CD4-positive, alpha-beta T cell (primary cell): ENCODE results near the gene RBMS1. TPM values are rescaled to one million over a fixed set of nuclear protein-coding genes. Genes with fewer than 3 reads are reported as not detected.

ENCODE experiments used
- ATAC-seq: fragments of 200-7000 bp; cut with Tn5 transposase; one replicate; pipeline ENCODE4 v1.10.0; 2022; ENCODE audit warnings: mild to moderate bottlenecking; ENCODE audit not compliant: poor library complexity
- CTCF ChIA-PET: fragments of 350-600 bp; sonication (Branson Sonifier 250); formaldehyde crosslinking; loops from one replicate; lab custom pipeline; 2021; ENCODE audit warnings: antibody characterized with exemption, inconsistent platforms; lab: Charles Lee
- POLR2A ChIA-PET: fragments of 350-600 bp; sonication (Branson Sonifier 250); formaldehyde crosslinking; loops from one replicate; lab custom pipeline; 2021; ENCODE audit warnings: antibody characterized with exemption, inconsistent platforms; lab: Charles Lee
- DNase-seq, 14 experiments: peaks; one replicate each; pipeline ENCODE4 v3.0.0-alpha.2; 2013 to 2020; ENCODE audit warnings: mixed read lengths in 2 of 14
- H3K27ac ChIP-seq, 2 donors: one replicate each; pipeline versions ENCODE4 v1.5.1 to v1.7.0; 2013; ENCODE audit warnings: low read length in 2 of 2, low read depth in 1 of 2, mild to moderate bottlenecking in 1 of 2
- H3K27me3 ChIP-seq, 2 experiments: 1 replicate in 1 of 2; 2 replicates in 1 of 2; pipeline versions ENCODE4 v1.6.1 to v1.7.0; 2013; ENCODE audit warnings: low read length in 2 of 2, control low read depth in 1 of 2, mild to moderate bottlenecking in 1 of 2, moderate library complexity in 1 of 2; ENCODE audit not compliant: insufficient read depth in 2 of 2, control insufficient read depth in 1 of 2
- H3K36me3 ChIP-seq: one replicate; pipeline ENCODE4 v1.6.1; 2013; ENCODE audit warnings: low read length, control low read depth; ENCODE audit not compliant: insufficient read depth
- H3K4me1 ChIP-seq: one replicate; pipeline ENCODE4 v1.6.1; 2013; ENCODE audit warnings: low read length, control low read depth; ENCODE audit not compliant: insufficient read depth
- H3K4me3 ChIP-seq: one replicate; pipeline ENCODE4 v1.5.1; 2013; ENCODE audit warnings: mild to moderate bottlenecking, low read length, moderate library complexity
- H3K9me3 ChIP-seq, 2 experiments: 1 replicate in 1 of 2; 2 replicates in 1 of 2; pipeline versions ENCODE4 v1.6.1 to v1.7.0; 2013; ENCODE audit warnings: low read length in 2 of 2, mild to moderate bottlenecking in 2 of 2, control low read depth in 1 of 2, moderate library complexity in 1 of 2; ENCODE audit not compliant: control insufficient read depth in 1 of 2, insufficient read depth in 1 of 2
- H3K27ac Mint-ChIP-seq: one replicate; pipeline ENCODE4 v1.8.0; 2020; ENCODE audit warnings: mixed read lengths
- H3K27me3 Mint-ChIP-seq: one replicate; pipeline ENCODE4 v1.8.0; 2021; ENCODE audit warnings: mixed read lengths
- H3K36me3 Mint-ChIP-seq: one replicate; pipeline ENCODE4 v1.8.0; 2021; ENCODE audit warnings: low read depth, mixed read lengths
- H3K4me1 Mint-ChIP-seq: one replicate; pipeline ENCODE4 v1.8.0; 2021; ENCODE audit warnings: low read depth, mixed read lengths
- H3K4me3 Mint-ChIP-seq: one replicate; pipeline ENCODE4 v1.8.0; 2020; ENCODE audit warnings: mild to moderate bottlenecking, mixed read lengths
- H3K9me3 Mint-ChIP-seq: one replicate; pipeline ENCODE4 v1.8.0; 2020; ENCODE audit warnings: mixed read lengths
- CTCF ChIP-seq: fragments of 200-600 bp; IDR thresholded peaks from one replicate; pipeline ENCODE4 v1.8.0; 2022; ENCODE audit warnings: antibody characterized with exemption, mild to moderate bottlenecking
- intact Hi-C, 2 experiments: fragments of 100-400 bp; cut with DNase I in 1 of 2; cut with micrococcal nuclease in 1 of 2; formaldehyde crosslinking; loops; one replicate each; pipeline versions ENCODE4 v1.15.1 to v1.9.0; 2023 to 2025; cut with DNase I, micrococcal nuclease
- total RNA-seq, 174 experiments: library from RNA in 2 of 174; stranded (reverse) in 2 of 174; gene quantifications; one replicate each; pipeline ENCODE4 v1.2.3 and lab custom pipeline; 2021 to 2026

The RBMS1 gene
- total RNA-seq, 2 experiments from 2014 or later = 88.6 to 90.3 TPM

- Histone ChIP-seq H3K4me1 (peaks cover under 1% of the 10 kb centered on the region), H3K9me3 (no peaks in the 10 kb centered on the region), H3K27me3 (no peaks in the 10 kb centered on the region), H3K4me3 (no peak overlapping the region), H3K27ac (no peak overlapping the region), H3K36me3 (no peaks in the 10 kb centered on the region)
- Mint-ChIP-seq H3K36me3 (no peaks in the 10 kb centered on the region), H3K27ac (no peak overlapping the region), H3K27me3 (no peaks in the 10 kb centered on the region), H3K9me3 (no peaks in the 10 kb centered on the region), H3K4me1 (peaks cover 14% of the 10 kb centered on the region), H3K4me3 (no peak overlapping the region)
- no peak for TF ChIP-seq CTCF
- intact Hi-C loops = no loop called here
- ChIA-PET CTCF (interaction anchor here (0.5 kb wide), 1 partner anchor 59 kb away, joined by 5 read pairs; no protein-coding TSS in a partner anchor), POLR2A (interaction anchor here (1.7 kb wide), 1 partner anchor 9 kb away, joined by 5 read pairs; no protein-coding TSS in a partner anchor)
- DNase-seq (no peak), ATAC-seq (no peak)
Observed at GRCh38 chr2:160501370-160501769, 7.8 kb upstream of the RBMS1 start.

- POLR2A ChIA-PET = interaction anchor here (0.6 kb wide), 1 partner anchor 20 kb away, joined by 3 read pairs; no protein-coding TSS in a partner anchor
- H3K4me1 Mint-ChIP-seq = peaks cover 17% of the 10 kb centered on the region
Observed at GRCh38 chr2:160499865-160500264, 6.3 kb upstream of the RBMS1 start.

GRCh38 chr2:160498137-160498536, 4.5 kb upstream of the RBMS1 start:
- intact Hi-C loops = loop anchor here in 1 of 2 experiments (5.0 kb wide), 1 partner anchor 154 kb away; no protein-coding TSS in a partner anchor
- ATAC-seq = no peak
- ChIA-PET POLR2A (no interaction called here), CTCF (interaction anchor here (1.2 kb wide), 1 partner anchor 69 kb away, joined by 3 read pairs; no protein-coding TSS in a partner anchor)
- no peaks in the 10 kb centered on the region for H3K36me3 ChIP-seq
- Mint-ChIP-seq H3K27ac (no peak overlapping the region), H3K36me3 (no peaks in the 10 kb centered on the region), H3K27me3 (no peaks in the 10 kb centered on the region), H3K4me1 (peaks cover 25% of the 10 kb centered on the region), H3K9me3 (no peaks in the 10 kb centered on the region), H3K4me3 (no peak overlapping the region)
- H3K27ac ChIP-seq = no peak overlapping the region
- no peak for TF ChIP-seq CTCF
- DNase-seq = no peak
- no peaks in the 10 kb centered on the region for H3K27me3 ChIP-seq
- no peak overlapping the region for H3K4me3 ChIP-seq
- H3K4me1 ChIP-seq = peaks cover 6% of the 10 kb centered on the region
- H3K9me3 ChIP-seq = no peaks in the 10 kb centered on the region

More at GRCh38 chr2:160499865-160500264, 6.3 kb upstream of the RBMS1 start:
- CTCF ChIA-PET = no interaction called here
- no peak for TF ChIP-seq CTCF
- Histone ChIP-seq H3K27ac (no peak overlapping the region), H3K27me3 (no peaks in the 10 kb centered on the region), H3K4me1 (no peaks in the 10 kb centered on the region), H3K4me3 (no peak overlapping the region), H3K36me3 (no peaks in the 10 kb centered on the region), H3K9me3 (no peaks in the 10 kb centered on the region)
- H3K4me3 Mint-ChIP-seq = no peak overlapping the region
- no peaks in the 10 kb centered on the region for H3K27me3 Mint-ChIP-seq
- no peaks in the 10 kb centered on the region for H3K9me3 Mint-ChIP-seq
- ATAC-seq (no peak), DNase-seq (no peak)
- H3K36me3 Mint-ChIP-seq = no peaks in the 10 kb centered on the region
- intact Hi-C loops = loop anchor here in 1 of 2 experiments (5.0 kb wide), 1 partner anchor 152 kb away; no protein-coding TSS in a partner anchor
- H3K27ac Mint-ChIP-seq = no peak overlapping the region
